HCT116 (cell line): ENCODE data around the gene DOCK9. TPM values are rescaled to one million over a fixed set of nuclear protein-coding genes. Genes with fewer than 3 reads are reported as not detected.

Source experiments
- ATAC-seq: fragments of 200-7000 bp; cut with Tn5 transposase; 2 replicates; pipeline ENCODE4 v1.9.1; 2020; ENCODE audit warnings: mild to moderate bottlenecking, moderate library complexity
- BruUV-seq: library from RNA; stranded (reverse); fragments of 400-500 nt; replicated peaks from 2 replicates; lab custom pipeline; 2021; lab: Mats Ljungman, UMichigan
- CTCF ChIA-PET: fragments of 300-600 bp; sonication (Branson Sonifier 250); formaldehyde crosslinking; loops from one replicate; lab custom pipeline; 2021; ENCODE audit warnings: antibody characterized with exemption; lab: Charles Lee
- POLR2A ChIA-PET: fragments of 300-600, 350-600 bp; sonication (Branson Sonifier 250); formaldehyde crosslinking; loops from one replicate; lab custom pipeline; 2021; ENCODE audit warnings: antibody characterized with exemption; lab: Charles Lee
- RAD21 ChIA-PET, 2 experiments: fragments of 300-600 bp; sonication (Branson Sonifier 250); formaldehyde crosslinking; loops; one replicate each; lab custom pipeline; 2023; ENCODE audit warnings: low total read pairs in 2 of 2; ENCODE audit not compliant: uncharacterized antibody in 2 of 2, unreplicated experiment in 2 of 2, low non-redundant PET in 1 of 2; lab: Charles Lee
- DNase-seq: peaks from one replicate; pipeline ENCODE4 v3.0.0-alpha.2; 2010; ENCODE audit warnings: low read depth, low spot score
- H2AFZ ChIP-seq: fragments of 200-600 bp; shearing (Covaris generic), sonication (generic); 2 replicates; pipeline ENCODE4 v1.6.1; 2017; ENCODE audit warnings: low read depth, mixed run types, mixed read lengths, antibody characterized with exemption, low read length; ENCODE audit not compliant: poor library complexity, severe bottlenecking
- H3K27ac ChIP-seq: 2 replicates; pipeline ENCODE4 v1.5.1; 2012; ENCODE audit warnings: low read depth, low read length
- H3K27me3 ChIP-seq: fragments of 200-600 bp; sonication (generic); 2 replicates; pipeline ENCODE4 v1.6.1; 2016; ENCODE audit warnings: mixed run types, low read length, mixed read lengths; ENCODE audit not compliant: insufficient read depth
- H3K36me3 ChIP-seq, 2 experiments: fragments of 200-500 bp in 1 of 2; fragments of 200-600 bp in 1 of 2; sonication (Bioruptor generic) in 1 of 2; sonication (generic) in 1 of 2; 2 replicates each; pipeline versions ENCODE4 v1.5.1 to v1.6.1; 2014 to 2016; ENCODE audit warnings: low read length in 2 of 2, inconsistent platforms in 1 of 2, mixed read lengths in 1 of 2, mixed run types in 1 of 2; ENCODE audit not compliant: insufficient read depth in 2 of 2, control insufficient read depth in 1 of 2
- H3K4me1 ChIP-seq, 2 experiments: fragments of 200-600 bp in 1 of 2; sonication (generic) in 1 of 2; 2 replicates each; pipeline versions ENCODE4 v1.5.1 to v1.6.1; 2012 to 2017; ENCODE audit warnings: low read length in 2 of 2, inconsistent platforms in 1 of 2, mild to moderate bottlenecking in 1 of 2, mixed read lengths in 1 of 2, mixed run types in 1 of 2, moderate library complexity in 1 of 2; ENCODE audit not compliant: insufficient read depth in 2 of 2, control insufficient read depth in 1 of 2
- H3K4me2 ChIP-seq: fragments of 200-600 bp; sonication (generic); 2 replicates; pipeline ENCODE4 v1.6.1; 2017; ENCODE audit warnings: mixed run types, low read length, mixed read lengths
- H3K4me3 ChIP-seq, 2 experiments: fragments of 200-600 bp in 1 of 2; sonication (generic) in 1 of 2; replicated peaks in 1 of 2; 2 replicates each; pipeline ENCODE4 v1.5.1; 2011 to 2016; ENCODE audit warnings: low read length in 2 of 2, control low read depth in 1 of 2, low read depth in 1 of 2, mild to moderate bottlenecking in 1 of 2, mixed read lengths in 1 of 2, mixed run types in 1 of 2
- H3K79me2 ChIP-seq: fragments of 200-600 bp; sonication (generic); 2 replicates; pipeline ENCODE4 v1.6.1; 2017; ENCODE audit warnings: mild to moderate bottlenecking, mixed run types, low read length, moderate library complexity, mixed read lengths; ENCODE audit not compliant: insufficient read depth
- H3K9ac ChIP-seq: fragments of 200-600 bp; sonication (generic); 2 replicates; pipeline ENCODE4 v1.6.1; 2016; ENCODE audit warnings: low read length, mixed read lengths
- H3K9me2 ChIP-seq: fragments of 200-600 bp; sonication (generic), shearing (Covaris generic); 2 replicates; pipeline ENCODE4 v1.6.1; 2017; ENCODE audit warnings: mixed run types, mild to moderate bottlenecking, moderate library complexity; ENCODE audit not compliant: insufficient read depth
- H3K9me3 ChIP-seq, 2 experiments: fragments of 200-500 bp in 1 of 2; fragments of 200-600 bp in 1 of 2; sonication (Bioruptor generic) in 1 of 2; sonication (generic) in 1 of 2; 2 replicates each; pipeline ENCODE4 v1.6.1; 2014 to 2017; ENCODE audit warnings: low read length in 2 of 2, mixed read lengths in 2 of 2, inconsistent platforms in 1 of 2, low read depth in 1 of 2, mild to moderate bottlenecking in 1 of 2, mixed run types in 1 of 2, moderate library complexity in 1 of 2; ENCODE audit not compliant: control insufficient read depth in 1 of 2, insufficient read depth in 1 of 2
- H4K20me1 ChIP-seq: fragments of 200-600 bp; sonication (generic), shearing (Covaris generic); 2 replicates; pipeline ENCODE4 v1.6.1; 2017; ENCODE audit warnings: mixed run types, mild to moderate bottlenecking, moderate library complexity; ENCODE audit not compliant: insufficient read depth
- ATF3 ChIP-seq: IDR thresholded peaks from 2 replicates; pipeline ENCODE4 v1.6.1; 2012
- CBX3 ChIP-seq: IDR thresholded peaks from 2 replicates; pipeline ENCODE4 v1.6.1; 2012; ENCODE audit warnings: low read depth
- EGR1 ChIP-seq: IDR thresholded peaks from 2 replicates; pipeline ENCODE4 v1.6.1; 2012; ENCODE audit warnings: low read depth
- ELF1 ChIP-seq: IDR thresholded peaks from 2 replicates; pipeline ENCODE4 v1.6.1; 2012; ENCODE audit warnings: low read depth, borderline replicate concordance
- EZH2 ChIP-seq: fragments of 200-600 bp; sonication (generic); IDR thresholded peaks from 2 replicates; pipeline ENCODE4 v1.6.1; 2017; ENCODE audit warnings: antibody characterized with exemption, mixed run types
- FOSL1 ChIP-seq: IDR thresholded peaks from 2 replicates; pipeline ENCODE4 v1.6.1; 2012; ENCODE audit warnings: low read depth
- POLR2A ChIP-seq: IDR thresholded peaks from 2 replicates; pipeline ENCODE4 v1.7.0; 2011; ENCODE audit warnings: borderline replicate concordance; ENCODE audit not compliant: insufficient read depth, insufficient read length; ENCODE audit errors: extremely low read depth
- SIN3A ChIP-seq: IDR thresholded peaks from 2 replicates; pipeline ENCODE4 v1.6.1; 2012; ENCODE audit warnings: low read depth
- SRF ChIP-seq: IDR thresholded peaks from 2 replicates; pipeline ENCODE4 v1.6.1; 2012; ENCODE audit warnings: low read depth
- TCF7L2 ChIP-seq: IDR thresholded peaks from 2 replicates; pipeline ENCODE4 v1.7.0; 2011; ENCODE audit warnings: borderline replicate concordance, inconsistent platforms; ENCODE audit not compliant: insufficient read depth, insufficient read length; ENCODE audit errors: extremely low read depth
- ZFX ChIP-seq: fragments of 450-650 bp; IDR thresholded peaks from 2 replicates; pipeline ENCODE4 v1.6.1; 2017
- ZNF274 ChIP-seq: fragments of 200-500 bp; sonication (Bioruptor generic); IDR thresholded peaks from 2 replicates; pipeline ENCODE4 v1.6.1; 2014; ENCODE audit warnings: mild to moderate bottlenecking, low read depth, low read length, inconsistent platforms
- intact Hi-C: fragments of 100-400 bp; cut with micrococcal nuclease; formaldehyde crosslinking; loops from 2 replicates; pipeline ENCODE4 v1.10.0; 2022
- total RNA-seq: library from RNA; stranded (reverse); gene quantifications from one replicate; pipeline ENCODE4 v1.2.1, GENCODE V29; 2021; ENCODE audit not compliant: unreplicated experiment

The DOCK9 gene
- total RNA-seq, 1 experiment from 2014 or later = 58.8 TPM

- no peaks in the 10 kb centered on the region for H3K36me3 ChIP-seq
- H3K9ac ChIP-seq = no peak overlapping the region
- H3K4me2 ChIP-seq = no peak overlapping the region
- no peak for ATAC-seq
- CTCF ChIA-PET = no interaction called here
- TF ChIP-seq TCF7L2 = no peak
- no peak for TF ChIP-seq EZH2
- TF ChIP-seq CBX3 = no peak
- no peak for TF ChIP-seq ATF3
- TF ChIP-seq FOSL1 = no peak
- TF ChIP-seq SRF = no peak
- no peak for TF ChIP-seq POLR2A
- no peak for TF ChIP-seq ZFX
- no peak for TF ChIP-seq EGR1
- no peak for TF ChIP-seq SIN3A
- TF ChIP-seq ZNF274 = no peak
- TF ChIP-seq ELF1 = no peak
- no peaks in the 10 kb centered on the region for H3K27me3 ChIP-seq
- intact Hi-C loops = no loop called here
- H3K4me1 ChIP-seq = peaks cover 0 to 17% of the 10 kb centered on the region in 2 experiments; a peak in 2 of 4 replicates
- RAD21 ChIA-PET = no interaction called here
- DNase-seq = no peak
- no peaks in the 10 kb centered on the region for H3K9me2 ChIP-seq
- H3K27ac ChIP-seq = no peak overlapping the region
- no peaks in the 10 kb centered on the region for H3K9me3 ChIP-seq
- POLR2A ChIA-PET = interaction anchor here (0.6 kb wide), 1 partner anchor 34 kb away, joined by 3 read pairs; no protein-coding TSS in a partner anchor
- no TSS peak for BruUV-seq
- H3K4me3 ChIP-seq = no peak overlapping the region
- no peak overlapping the region for H2AFZ ChIP-seq
- H3K79me2 ChIP-seq = no peaks in the 10 kb centered on the region; the same call in 1 of the 2 replicates
- H4K20me1 ChIP-seq = no peaks in the 10 kb centered on the region
Measured at GRCh38 chr13:98997011-98997730, 19.3 kb upstream of the DOCK9 start.
